Stomach (tissue), 9 donors: ENCODE results near the gene POLE. TPM values are rescaled to one million over a fixed set of nuclear protein-coding genes. Genes with fewer than 3 reads are reported as not detected.

Source experiments
- DNase-seq, 2 donors: peaks; one replicate each; pipeline versions ENCODE4 v3.0.0 to v3.0.0-alpha.2; 2013 to 2019
- H3K27ac ChIP-seq, 5 donors: fragments of 200-600 bp in 4 of 5; sonication (generic) in 4 of 5; one replicate each; pipeline ENCODE4 v1.5.1; 2013 to 2019; ENCODE audit warnings: mild to moderate bottlenecking in 1 of 5, moderate library complexity in 1 of 5
- H3K27me3 ChIP-seq, 3 donors: fragments of 200-600 bp; sonication (generic); one replicate each; pipeline ENCODE4 v1.5.1; 2017 to 2019; ENCODE audit warnings: mixed run types in 1 of 3
- H3K36me3 ChIP-seq, 4 donors: fragments of 200-600 bp; sonication (generic); 1 replicate in 3 of 4; 2 replicates in 1 of 4; pipeline ENCODE4 v1.5.1; 2016 to 2019
- H3K4me1 ChIP-seq, 4 donors: fragments of 200-600 bp; sonication (generic); one replicate each; pipeline ENCODE4 v1.5.1; 2016 to 2019
- H3K4me3 ChIP-seq, 4 donors: fragments of 200-600 bp; sonication (generic) in 3 of 4; one replicate each; pipeline ENCODE4 v1.5.1; 2016 to 2019; ENCODE audit warnings: mild to moderate bottlenecking in 1 of 4
- H3K9me3 ChIP-seq, 4 donors: fragments of 200-600 bp; sonication (generic); one replicate each; pipeline ENCODE4 v1.5.1; 2016 to 2019
- CTCF ChIP-seq, 7 experiments: fragments of 450-650 bp in 4 of 7; fragments of 200-600 bp in 3 of 7; sonication (generic) in 3 of 7; IDR thresholded peaks; one replicate each; pipeline ENCODE4 v1.5.1; 2016 to 2019; ENCODE audit warnings: antibody characterized with exemption in 7 of 7, control low read depth in 2 of 7, mild to moderate bottlenecking in 1 of 7
- EP300 ChIP-seq: sonication (generic); formaldehyde crosslinking; IDR thresholded peaks from one replicate; pipeline ENCODE4 v1.6.1; 2017; ENCODE audit warnings: antibody characterized with exemption
- POLR2A ChIP-seq, 4 donors: fragments of 450-650 bp; IDR thresholded peaks; one replicate each; pipeline ENCODE4 v1.6.1; 2016; ENCODE audit warnings: antibody characterized with exemption in 4 of 4, control low read depth in 2 of 4, mild to moderate bottlenecking in 1 of 4, moderate library complexity in 1 of 4
- POLR2AphosphoS5 ChIP-seq, 3 donors: sonication (generic); formaldehyde crosslinking; IDR thresholded peaks; one replicate each; pipeline ENCODE4 v1.6.1; 2016; ENCODE audit warnings: antibody characterized with exemption in 3 of 3
- WGBS, 5 donors: extraction: QIAGEN DNeasy Blood & Tissue Kit in 3 of 5; methylation state at CpG; one replicate each; pipeline versions ENCODE4 v1.1.5 to v1.1.7; 2013 to 2018; 5-methylcytosine and 5-hydroxymethylcytosine counted together
- intact Hi-C: fragments of 100-400 bp; cut with DNase I; formaldehyde crosslinking; loops from one replicate; pipeline ENCODE4 v1.15.1; 2023; ENCODE audit warnings: low total_unique reads
- polyA plus RNA-seq, 3 donors: library from polyadenylated mRNA; stranded (reverse); fragments of 200-250 nt; gene quantifications; one replicate each; pipeline ENCODE4 v1.2.3, GENCODE V29; 2013
- small RNA-seq, 4 donors: library from RNA; depleted of rRNA; stranded (forward); fragments of <200 nt; gene quantifications; one replicate each; pipeline ENCODE3, GENCODE V24; 2016
- total RNA-seq, 5 donors: library from RNA; depleted of rRNA; stranded (reverse); fragments of >200 nt; gene quantifications; one replicate each; pipeline versions ENCODE4 v1.1.0 to v1.2.3, GENCODE V29; 2014 to 2016
- donor health status: healthy with polysubstance abuse.
- donor health status: Bipolar disorder and iron deficiency.
- donor health status: healthy.

POLE gene
- total and polyA plus RNA-seq, 8 donors, result 12.7 to 144 (median 43.3) TPM

DNA sequence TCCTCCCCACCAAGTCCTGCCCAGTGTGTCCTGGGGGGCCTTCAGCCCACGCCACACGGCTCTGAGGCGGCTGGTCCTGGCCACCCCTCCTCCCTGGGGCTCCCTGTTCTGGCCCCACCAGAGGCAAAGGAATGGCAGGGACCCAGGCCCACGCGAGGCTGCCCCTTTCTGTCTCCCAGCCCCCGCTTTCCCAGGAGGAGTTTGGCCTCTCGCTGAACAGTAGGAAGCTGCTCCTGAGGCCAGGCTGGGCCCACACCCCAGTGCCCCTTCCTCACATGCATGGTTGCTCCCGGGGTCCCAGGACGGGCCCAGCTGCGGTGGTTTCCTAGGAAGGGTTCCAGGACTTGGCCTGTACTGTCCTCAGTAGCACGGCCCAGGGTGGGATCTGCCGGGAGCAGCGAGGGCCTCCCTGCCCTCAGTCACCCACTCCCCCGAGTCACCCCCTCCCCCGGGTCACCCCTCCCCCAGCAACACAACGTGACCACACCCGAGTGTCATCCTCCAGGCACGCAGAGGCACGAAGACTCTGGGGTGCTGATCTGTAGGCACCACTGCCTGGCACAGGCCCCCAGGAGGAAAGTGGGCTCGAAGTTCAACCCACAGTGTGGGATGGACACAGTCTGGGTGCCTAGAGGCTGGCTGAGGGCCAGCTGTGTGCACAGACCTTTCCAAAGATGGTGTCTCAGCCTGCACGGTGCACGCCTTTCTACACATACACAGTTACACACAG lies 109.8 kb downstream of the POLE start:
- H3K27me3 ChIP-seq, result no peaks in the 10 kb centered on the region
- intact Hi-C loops, result no loop called here
- H3K27ac ChIP-seq, result no peak overlapping the region
- H3K4me1 ChIP-seq, result no peaks in the 10 kb centered on the region
- H3K9me3 ChIP-seq, result no peaks in the 10 kb centered on the region
- H3K36me3 ChIP-seq, result peaks cover 34 to 100% (median 92%) of the 10 kb centered on the region in 4 donors
- TF ChIP-seq POLR2A (IDR thresholded peaks at IDR 0.05) (no peak), POLR2AphosphoS5 (IDR thresholded peaks at IDR 0.05) (no peak), EP300 (no peak), CTCF (IDR thresholded peaks at IDR 0.05) (no peak)
- DNase-seq, result no peak
- WGBS, 5 donors, result 85 to 88% (median 88%) methylated on average over 14 to 22 of the region's 22 CpGs
- no peak overlapping the region for H3K4me3 ChIP-seq

- Histone ChIP-seq H3K27me3 (no peaks in the 10 kb centered on the region), H3K36me3 (peaks cover 34 to 98% (median 91%) of the 10 kb centered on the region in 4 donors), H3K4me3 (no peak overlapping the region), H3K4me1 (peaks cover 0 to 3% (median 2%) of the 10 kb centered on the region in 4 donors), H3K27ac (no peak overlapping the region), H3K9me3 (no peaks in the 10 kb centered on the region)
- TF ChIP-seq CTCF (IDR thresholded peaks at IDR 0.05) (no peak), POLR2A (IDR thresholded peaks at IDR 0.05) (no peak), POLR2AphosphoS5 (IDR thresholded peaks at IDR 0.05) (no peak), EP300 (no peak)
- 90 to 96% (median 94%) methylated on average over 8 to 12 of the region's 12 CpGs for WGBS, 5 donors
- intact Hi-C loops, result no loop called here
- no peak for DNase-seq
These were observed 110.4 kb downstream of the POLE start for GRCh38 chr12:132576701-132577100.

DNA sequence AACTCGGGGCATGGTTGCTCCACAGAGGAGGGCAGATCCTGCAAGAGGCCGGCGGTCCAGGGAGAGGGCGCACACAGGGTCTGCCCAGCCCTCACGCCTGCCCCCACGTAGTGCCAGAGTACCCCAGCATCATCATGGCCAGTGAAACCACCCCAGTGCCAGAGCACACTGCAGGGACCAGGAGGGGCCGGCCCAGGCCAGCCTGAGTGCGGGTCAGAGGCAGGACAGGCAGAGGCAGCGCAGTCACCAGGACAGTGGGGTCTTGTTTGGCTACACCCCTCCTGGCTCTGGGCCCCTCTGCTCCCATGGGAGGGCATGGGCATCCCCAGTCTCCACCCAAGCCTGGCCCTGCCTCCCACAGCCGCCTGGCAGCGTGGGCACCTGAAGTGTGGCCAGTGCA lies 111.5 kb downstream of the POLE start:
- Histone ChIP-seq H3K36me3 (peaks cover 31 to 98% (median 92%) of the 10 kb centered on the region in 4 donors), H3K9me3 (no peaks in the 10 kb centered on the region), H3K4me3 (no peak overlapping the region), H3K4me1 (peaks cover 4 to 13% (median 10%) of the 10 kb centered on the region in 4 donors), H3K27ac (no peak overlapping the region), H3K27me3 (no peaks in the 10 kb centered on the region)
- DNase-seq, result no peak
- WGBS, 5 donors, result 86 to 96% (median 96%) methylated on average over 4 to 11 of the region's 11 CpGs
- intact Hi-C loops, result no loop called here
- no peak for TF ChIP-seq POLR2AphosphoS5 (IDR thresholded peaks at IDR 0.05)
- TF ChIP-seq POLR2A (IDR thresholded peaks at IDR 0.05), result no peak
- TF ChIP-seq EP300, result no peak
- no peak for TF ChIP-seq CTCF (IDR thresholded peaks at IDR 0.05)

DNA sequence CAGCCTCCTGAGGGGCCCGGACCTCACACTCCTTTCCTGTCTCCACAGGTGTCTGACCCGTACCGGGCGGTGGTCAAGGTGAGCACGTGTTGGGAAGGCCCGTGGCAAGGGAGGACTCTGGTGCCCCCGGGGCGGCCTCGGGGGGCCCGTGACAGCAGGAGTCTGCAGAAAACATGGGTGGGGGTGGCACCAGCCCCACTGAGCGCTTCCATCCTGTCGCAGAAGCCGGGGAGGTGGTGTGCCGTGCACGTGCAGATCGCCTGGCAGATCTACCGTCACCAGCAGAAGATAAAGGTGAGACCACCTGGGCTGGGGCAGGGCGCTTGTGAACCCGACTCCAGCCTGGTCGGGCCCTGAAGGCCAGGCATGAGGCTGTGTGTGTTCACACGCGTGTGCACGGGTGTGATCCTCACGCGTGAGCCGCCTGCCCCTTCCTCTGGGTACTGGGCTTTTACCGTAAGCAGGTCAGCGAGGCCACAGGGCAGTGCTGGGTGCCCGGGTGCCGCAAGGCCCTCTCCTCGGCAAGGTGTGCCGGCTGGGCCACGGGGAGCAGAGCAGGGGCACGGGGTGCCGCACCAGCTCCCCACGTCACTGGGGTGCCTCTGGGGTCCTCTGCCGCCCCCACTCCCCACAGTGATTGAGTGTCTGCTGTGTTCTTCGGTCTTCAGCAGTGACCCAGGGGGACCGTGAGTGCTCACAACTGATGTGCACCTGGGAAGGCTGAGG lies 112.7 kb downstream of the POLE start:
- 95 to 97% (median 96%) methylated on average over 36 to 39 of the region's 39 CpGs for WGBS, 5 donors
- Histone ChIP-seq H3K27ac (no peak overlapping the region), H3K4me1 (peaks cover 4 to 14% (median 10%) of the 10 kb centered on the region in 4 donors), H3K4me3 (no peak overlapping the region), H3K27me3 (no peaks in the 10 kb centered on the region), H3K9me3 (no peaks in the 10 kb centered on the region), H3K36me3 (peaks cover 28 to 98% (median 90%) of the 10 kb centered on the region in 4 donors)
- intact Hi-C loops, result no loop called here
- no peak for DNase-seq
- TF ChIP-seq POLR2AphosphoS5 (IDR thresholded peaks at IDR 0.05) (no peak), EP300 (no peak)

Small RNA genes within 50 kb of the gene (small RNA-seq; reads per million reads assigned to genes)
- 0 to 0.15 (median 0) reads per million in 4 donors for gene MIR6763
- gene RNA5SP379, result 0 reads per million in 4 donors

Other genes with a start within 250 kb of the POLE start
- gene FBRSL1, start 197.2 kb downstream of the POLE start, total RNA-seq, result 100 to 1,000 TPM in 1 of 5 donors, 10 to 100 TPM in 2, 1 to 10 TPM in 2; 5.3 to 110 (median 51.1) TPM
- gene FBRSL1, start 197.2 kb downstream of the POLE start, polyA plus RNA-seq, result 10 to 100 TPM; 13.3 to 17.6 (median 13.7) TPM
- not detected for gene LRCOL1, start 76.8 kb downstream of the POLE start, total RNA-seq
- gene LRCOL1, start 76.8 kb downstream of the POLE start, polyA plus RNA-seq, result under 1 TPM in 1 of 3 donors, not detected in 2; 0.60 TPM
- gene P2RX2, start 68.6 kb downstream of the POLE start, total RNA-seq, result not detected
- gene P2RX2, start 68.6 kb downstream of the POLE start, polyA plus RNA-seq, result under 1 TPM in 2 of 3 donors, not detected in 1; 0.19 to 0.78 TPM
- 100 to 1,000 TPM in 2 of 5 donors, 10 to 100 TPM in 3; 29.9 to 274 (median 89.7) TPM for gene PXMP2, start 245 bp upstream of the POLE start, total RNA-seq
- gene PXMP2, start 245 bp upstream of the POLE start, polyA plus RNA-seq, result 10 to 100 TPM; 40.7 to 97.3 (median 90.5) TPM
- gene PGAM5, start 23.5 kb upstream of the POLE start, total RNA-seq, result 10 to 100 TPM in 3 of 5 donors, 1 to 10 TPM in 2; 1.8 to 49.8 (median 16.8) TPM
- gene PGAM5, start 23.5 kb upstream of the POLE start, polyA plus RNA-seq, result 10 to 100 TPM; 13.0 to 17.6 (median 14.1) TPM
- gene ANKLE2, start 74.5 kb upstream of the POLE start, total RNA-seq, result 10 to 100 TPM; 26.3 to 75.9 (median 73.4) TPM
- 10 to 100 TPM in 2 of 3 donors, 1 to 10 TPM in 1; 8.1 to 26.8 (median 10.7) TPM for gene ANKLE2, start 74.5 kb upstream of the POLE start, polyA plus RNA-seq
- gene GOLGA3, start 141.5 kb upstream of the POLE start, total RNA-seq, result 100 to 1,000 TPM in 2 of 5 donors, 10 to 100 TPM in 3; 53.7 to 204 (median 75.5) TPM
- 10 to 100 TPM in 2 of 3 donors, 1 to 10 TPM in 1; 8.8 to 29.2 (median 17.9) TPM for gene GOLGA3, start 141.5 kb upstream of the POLE start, polyA plus RNA-seq
- gene CHFR, start 200.3 kb upstream of the POLE start, total RNA-seq, result 100 to 1,000 TPM in 1 of 5 donors, 10 to 100 TPM in 4; 48.7 to 107 (median 73.3) TPM
- 10 to 100 TPM; 14.7 to 20.8 (median 15.4) TPM for gene CHFR, start 200.3 kb upstream of the POLE start, polyA plus RNA-seq